ENCODE results near the gene SCN1A. TPM values are rescaled to one million over a fixed set of nuclear protein-coding genes. Genes with fewer than 3 reads are reported as not detected.

SCN1A gene
- total RNA-seq, 1 donor from 2014 or later = 1.8 TPM

DNA sequence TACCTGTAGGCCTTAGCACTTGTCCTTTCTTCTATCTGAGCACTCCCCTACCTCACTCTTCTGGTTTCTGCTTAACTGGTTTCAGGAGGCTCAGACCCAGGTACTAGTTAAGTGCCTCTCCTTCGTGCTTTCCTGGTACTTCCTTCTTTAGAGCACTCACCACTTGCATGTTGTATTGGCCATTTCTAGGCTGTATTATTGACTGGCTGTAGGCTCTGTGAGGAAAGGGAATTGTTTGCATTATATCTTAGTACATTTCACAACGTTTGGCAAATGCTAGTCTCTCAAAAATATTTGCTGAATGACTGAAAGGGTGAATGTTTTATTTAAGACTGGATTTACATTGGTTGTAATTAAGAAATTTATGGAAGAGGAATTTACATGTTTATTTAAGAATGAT is 36.0 kb upstream of the SCN1A start:
- Mint-ChIP-seq H3K36me3 (ENCODE audit: unreplicated experiment) (no peaks in the 10 kb centered on the region), H3K27me3 (ENCODE audit: unreplicated experiment) (no peaks in the 10 kb centered on the region), H3K27ac (ENCODE audit: unreplicated experiment) (no peak overlapping the region), H3K4me3 (ENCODE audit: unreplicated experiment) (no peak overlapping the region), H3K9me3 (ENCODE audit: unreplicated experiment) (no peaks in the 10 kb centered on the region), H3K4me1 (ENCODE audit: low read depth, unreplicated experiment) (peaks cover 4% of the 10 kb centered on the region)
- DNase-seq = no peak
- TF ChIP-seq, protein P1, sequence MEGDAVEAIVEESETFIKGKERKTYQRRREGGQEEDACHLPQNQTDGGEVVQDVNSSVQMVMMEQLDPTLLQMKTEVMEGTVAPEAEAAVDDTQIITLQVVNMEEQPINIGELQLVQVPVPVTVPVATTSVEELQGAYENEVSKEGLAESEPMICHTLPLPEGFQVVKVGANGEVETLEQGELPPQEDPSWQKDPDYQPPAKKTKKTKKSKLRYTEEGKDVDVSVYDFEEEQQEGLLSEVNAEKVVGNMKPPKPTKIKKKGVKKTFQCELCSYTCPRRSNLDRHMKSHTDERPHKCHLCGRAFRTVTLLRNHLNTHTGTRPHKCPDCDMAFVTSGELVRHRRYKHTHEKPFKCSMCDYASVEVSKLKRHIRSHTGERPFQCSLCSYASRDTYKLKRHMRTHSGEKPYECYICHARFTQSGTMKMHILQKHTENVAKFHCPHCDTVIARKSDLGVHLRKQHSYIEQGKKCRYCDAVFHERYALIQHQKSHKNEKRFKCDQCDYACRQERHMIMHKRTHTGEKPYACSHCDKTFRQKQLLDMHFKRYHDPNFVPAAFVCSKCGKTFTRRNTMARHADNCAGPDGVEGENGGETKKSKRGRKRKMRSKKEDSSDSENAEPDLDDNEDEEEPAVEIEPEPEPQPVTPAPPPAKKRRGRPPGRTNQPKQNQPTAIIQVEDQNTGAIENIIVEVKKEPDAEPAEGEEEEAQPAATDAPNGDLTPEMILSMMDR (IDR thresholded peaks at IDR 0.05; ENCODE audit: partially characterized antibody, unreplicated experiment) = no peak

DNA sequence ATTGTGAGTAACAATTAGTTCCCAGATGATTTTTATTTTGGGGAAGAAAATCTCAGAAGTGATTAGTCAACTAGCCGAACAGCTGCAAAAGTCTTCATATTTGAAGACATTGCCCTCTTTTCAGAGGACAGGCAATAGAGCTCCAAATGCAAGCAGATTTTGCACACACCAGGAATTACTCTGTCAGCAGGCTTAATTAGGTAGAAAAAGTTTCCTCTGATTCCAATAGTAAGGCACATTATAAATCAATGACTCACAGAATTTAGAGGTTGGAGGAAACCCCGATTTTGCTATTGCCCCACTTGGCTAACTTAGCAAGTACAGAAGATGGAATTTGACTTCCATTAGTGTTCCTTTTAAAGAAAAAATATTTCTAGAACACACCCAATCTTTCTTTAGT is 30.7 kb upstream of the SCN1A start:
- Mint-ChIP-seq H3K4me3 (ENCODE audit: unreplicated experiment) (no peak overlapping the region), H3K27me3 (ENCODE audit: unreplicated experiment) (no peaks in the 10 kb centered on the region)

DNA sequence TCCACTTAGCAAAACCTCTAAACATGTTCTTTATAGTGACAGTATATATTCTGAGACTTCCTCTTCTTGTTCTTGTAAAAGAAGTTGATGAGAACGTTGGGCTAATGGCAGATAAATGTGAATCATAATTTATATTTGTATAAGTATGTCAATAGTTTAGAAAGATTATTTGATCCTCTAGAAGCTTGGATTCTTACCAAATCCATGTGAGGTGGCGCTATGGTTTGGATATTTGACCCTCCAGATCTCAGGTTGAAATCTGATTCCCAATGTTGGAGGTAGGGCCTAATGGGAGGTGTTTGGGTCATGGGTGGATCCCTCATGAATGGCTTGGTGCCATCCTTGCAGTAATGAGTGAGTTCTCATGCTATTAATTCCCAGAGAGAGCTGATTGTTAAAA is 29.8 kb upstream of the SCN1A start:
- no peaks in the 10 kb centered on the region for H3K9me3 Mint-ChIP-seq (ENCODE audit: unreplicated experiment)
- TF ChIP-seq, protein P1 (IDR thresholded peaks at IDR 0.05; ENCODE audit: partially characterized antibody, unreplicated experiment) = no peak
- peaks cover 2% of the 10 kb centered on the region for H3K4me1 Mint-ChIP-seq (ENCODE audit: low read depth, unreplicated experiment)
- H3K27me3 Mint-ChIP-seq (ENCODE audit: unreplicated experiment) = no peaks in the 10 kb centered on the region
- no peak overlapping the region for H3K27ac Mint-ChIP-seq (ENCODE audit: unreplicated experiment)
- no peak overlapping the region for H3K4me3 Mint-ChIP-seq (ENCODE audit: unreplicated experiment)
- no peaks in the 10 kb centered on the region for H3K36me3 Mint-ChIP-seq (ENCODE audit: unreplicated experiment)
- no peak for DNase-seq

More for the DNA sequence above, 30.7 kb upstream of the SCN1A start:
- TF ChIP-seq, protein P1 (IDR thresholded peaks at IDR 0.05; ENCODE audit: partially characterized antibody, unreplicated experiment) = no peak
- no peaks in the 10 kb centered on the region for H3K9me3 Mint-ChIP-seq (ENCODE audit: unreplicated experiment)
- H3K36me3 Mint-ChIP-seq (ENCODE audit: unreplicated experiment) = no peaks in the 10 kb centered on the region
- peaks cover 2% of the 10 kb centered on the region for H3K4me1 Mint-ChIP-seq (ENCODE audit: low read depth, unreplicated experiment)
- H3K27ac Mint-ChIP-seq (ENCODE audit: unreplicated experiment) = no peak overlapping the region
- DNase-seq = no peak

DNA sequence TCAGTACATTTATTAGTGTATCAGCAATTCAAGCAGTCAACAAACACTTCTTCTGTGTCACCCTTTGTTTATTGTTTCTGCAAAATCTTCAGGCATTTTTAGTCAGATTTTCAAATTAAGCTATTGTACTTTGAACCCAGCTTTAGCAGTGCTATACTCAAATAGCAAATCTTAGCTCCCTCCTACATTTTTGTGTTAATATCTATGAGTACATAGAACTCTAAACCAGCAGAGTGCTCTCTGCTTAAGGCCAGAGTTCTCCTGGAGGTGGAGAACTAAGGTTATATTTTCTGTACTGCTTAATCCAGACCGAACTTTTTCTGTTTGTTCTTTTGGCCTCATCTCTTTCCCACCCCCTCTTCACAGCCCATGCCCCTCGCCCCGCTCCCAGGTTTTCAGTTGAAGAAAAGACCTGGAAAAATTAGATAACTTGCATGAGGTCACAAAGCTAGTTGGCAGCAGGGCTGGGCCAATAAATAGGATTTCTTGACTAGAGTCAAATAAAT is 29.2 kb upstream of the SCN1A start:
- Mint-ChIP-seq H3K36me3 (ENCODE audit: unreplicated experiment) (no peaks in the 10 kb centered on the region), H3K4me3 (ENCODE audit: unreplicated experiment) (no peak overlapping the region), H3K27me3 (ENCODE audit: unreplicated experiment) (no peaks in the 10 kb centered on the region), H3K27ac (ENCODE audit: unreplicated experiment) (no peak overlapping the region), H3K9me3 (ENCODE audit: unreplicated experiment) (no peaks in the 10 kb centered on the region), H3K4me1 (ENCODE audit: low read depth, unreplicated experiment) (peaks cover 2% of the 10 kb centered on the region)
- TF ChIP-seq, protein P1 (IDR thresholded peaks at IDR 0.05; ENCODE audit: partially characterized antibody, unreplicated experiment) = no peak
- DNase-seq = no peak

DNA sequence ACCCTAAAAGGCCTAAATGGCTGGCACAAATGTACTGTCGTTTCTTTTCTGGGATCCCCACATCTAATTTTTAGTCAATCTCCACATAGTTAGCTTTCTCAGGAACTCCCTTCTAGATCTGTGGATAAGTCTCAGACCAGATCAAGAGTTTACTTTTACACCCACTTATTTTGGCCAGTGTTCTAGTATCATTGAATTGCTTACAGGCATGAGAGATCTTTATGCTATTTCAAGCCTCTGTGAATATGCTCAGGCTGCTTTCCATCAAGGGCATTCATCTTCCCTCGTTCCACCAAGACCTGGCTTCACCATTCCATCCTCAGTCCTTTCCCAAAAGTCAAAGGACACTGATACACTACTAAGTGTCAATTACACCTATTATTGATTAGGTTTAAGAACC is 27.8 kb upstream of the SCN1A start:
- TF ChIP-seq, protein P1 (IDR thresholded peaks at IDR 0.05; ENCODE audit: partially characterized antibody, unreplicated experiment) = no peak
- H3K9me3 Mint-ChIP-seq (ENCODE audit: unreplicated experiment) = no peaks in the 10 kb centered on the region
- no peak for DNase-seq
- no peak overlapping the region for H3K4me3 Mint-ChIP-seq (ENCODE audit: unreplicated experiment)
- H3K27me3 Mint-ChIP-seq (ENCODE audit: unreplicated experiment) = no peaks in the 10 kb centered on the region
- peaks cover 2% of the 10 kb centered on the region for H3K4me1 Mint-ChIP-seq (ENCODE audit: low read depth, unreplicated experiment)
- H3K27ac Mint-ChIP-seq (ENCODE audit: unreplicated experiment) = no peak overlapping the region
- no peaks in the 10 kb centered on the region for H3K36me3 Mint-ChIP-seq (ENCODE audit: unreplicated experiment)

Measured in glutamatergic neuron (in vitro differentiated cells).